UCSD-AML1 (cell line): ENCODE measurements around the gene AOPEP.

Source experiments
- DNase-seq: peaks from one replicate; lab custom pipeline; 2025; ENCODE audit not compliant: unreplicated experiment; lab: John Stamatoyannopoulos, UW

Gene AOPEP, protein sequence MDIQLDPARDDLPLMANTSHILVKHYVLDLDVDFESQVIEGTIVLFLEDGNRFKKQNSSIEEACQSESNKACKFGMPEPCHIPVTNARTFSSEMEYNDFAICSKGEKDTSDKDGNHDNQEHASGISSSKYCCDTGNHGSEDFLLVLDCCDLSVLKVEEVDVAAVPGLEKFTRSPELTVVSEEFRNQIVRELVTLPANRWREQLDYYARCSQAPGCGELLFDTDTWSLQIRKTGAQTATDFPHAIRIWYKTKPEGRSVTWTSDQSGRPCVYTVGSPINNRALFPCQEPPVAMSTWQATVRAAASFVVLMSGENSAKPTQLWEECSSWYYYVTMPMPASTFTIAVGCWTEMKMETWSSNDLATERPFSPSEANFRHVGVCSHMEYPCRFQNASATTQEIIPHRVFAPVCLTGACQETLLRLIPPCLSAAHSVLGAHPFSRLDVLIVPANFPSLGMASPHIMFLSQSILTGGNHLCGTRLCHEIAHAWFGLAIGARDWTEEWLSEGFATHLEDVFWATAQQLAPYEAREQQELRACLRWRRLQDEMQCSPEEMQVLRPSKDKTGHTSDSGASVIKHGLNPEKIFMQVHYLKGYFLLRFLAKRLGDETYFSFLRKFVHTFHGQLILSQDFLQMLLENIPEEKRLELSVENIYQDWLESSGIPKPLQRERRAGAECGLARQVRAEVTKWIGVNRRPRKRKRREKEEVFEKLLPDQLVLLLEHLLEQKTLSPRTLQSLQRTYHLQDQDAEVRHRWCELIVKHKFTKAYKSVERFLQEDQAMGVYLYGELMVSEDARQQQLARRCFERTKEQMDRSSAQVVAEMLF

DNA sequence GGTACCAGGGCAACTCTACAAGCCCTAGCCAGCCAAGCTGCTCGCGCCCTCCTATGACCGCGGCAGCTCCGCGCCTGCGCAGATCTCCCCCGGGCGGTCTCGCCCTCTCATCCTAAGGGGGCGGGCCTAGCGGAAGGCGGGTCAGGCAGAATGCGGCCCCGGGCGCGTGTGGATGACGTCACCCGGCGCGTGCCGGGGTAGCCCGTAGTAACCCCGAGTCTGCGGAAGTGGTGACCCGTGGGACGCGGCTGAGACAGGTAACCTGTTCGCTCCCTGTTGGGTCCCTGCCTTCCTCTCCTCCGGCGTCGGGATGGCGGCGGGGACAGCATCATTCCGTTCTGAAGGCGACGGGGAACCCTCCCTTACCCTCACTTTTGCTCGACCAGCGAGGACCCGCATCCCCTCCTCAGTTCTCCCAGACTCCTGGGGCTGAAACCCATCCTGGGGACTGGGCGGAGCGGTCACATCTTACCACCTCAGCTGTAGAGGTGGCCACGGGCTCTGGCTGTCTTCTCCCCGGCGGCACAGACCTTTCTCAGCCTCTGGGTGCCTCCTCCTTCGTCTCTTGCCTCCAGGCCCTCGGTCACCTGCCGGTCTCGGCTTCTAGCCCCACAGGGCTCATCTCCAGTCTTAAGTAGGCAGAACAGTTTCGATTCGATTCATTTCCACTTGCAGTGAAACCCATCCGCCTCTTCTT lies at the start of gene AOPEP:
TSS of gene AOPEP (plus strand) at position 205 of the 697 bp plus-strand sequence. CDS start 33,085 bp downstream, outside the sequence.
- DNase-seq, result peak; percentile 98

- no peak for DNase-seq
Measured at GRCh38 chr9:94677929-94678328, 48.6 kb upstream of the AOPEP start.

GRCh38 chr9:94679587-94679986 lies 46.9 kb upstream of the AOPEP start:
- DNase-seq, result no peak

DNA sequence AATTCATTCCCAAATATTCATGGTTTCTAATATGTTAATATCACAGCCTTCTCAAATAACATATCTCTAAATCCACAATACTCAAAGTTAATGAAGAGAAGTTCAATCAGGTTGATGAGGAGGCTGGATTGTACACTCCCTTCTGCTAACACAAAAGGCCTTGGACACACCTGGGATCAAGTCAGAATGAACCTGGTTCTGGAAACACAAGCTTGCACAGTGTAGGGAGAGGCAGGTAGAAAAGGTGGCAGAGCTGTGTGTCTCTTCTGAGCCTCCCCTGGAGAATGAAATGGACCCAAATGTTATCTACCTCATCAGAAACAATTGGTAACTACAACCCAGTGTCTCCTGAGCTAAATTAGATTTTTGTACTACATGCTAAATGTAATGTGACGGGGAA lies 46.5 kb upstream of the AOPEP start:
- no peak for DNase-seq

DNA sequence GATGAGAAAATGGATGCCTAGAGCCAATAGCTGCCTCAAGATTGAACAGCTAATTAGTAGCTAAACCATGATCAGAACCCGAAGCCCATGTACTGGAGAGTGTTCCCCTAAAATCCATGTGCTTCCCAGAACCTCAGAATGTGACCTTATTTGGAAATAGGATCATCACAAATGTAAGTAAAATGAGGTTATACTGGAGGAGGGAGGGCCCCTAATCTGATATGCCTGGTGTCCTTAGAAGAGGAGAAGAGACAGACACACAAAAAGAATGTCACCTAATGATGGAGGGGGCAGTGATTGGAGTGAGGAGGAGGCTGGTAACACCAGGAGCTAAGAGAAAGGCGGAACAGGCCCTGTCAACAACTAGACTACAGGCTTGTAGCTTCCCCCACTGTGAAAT lies 45.9 kb upstream of the AOPEP start:
- no peak for DNase-seq

DNA sequence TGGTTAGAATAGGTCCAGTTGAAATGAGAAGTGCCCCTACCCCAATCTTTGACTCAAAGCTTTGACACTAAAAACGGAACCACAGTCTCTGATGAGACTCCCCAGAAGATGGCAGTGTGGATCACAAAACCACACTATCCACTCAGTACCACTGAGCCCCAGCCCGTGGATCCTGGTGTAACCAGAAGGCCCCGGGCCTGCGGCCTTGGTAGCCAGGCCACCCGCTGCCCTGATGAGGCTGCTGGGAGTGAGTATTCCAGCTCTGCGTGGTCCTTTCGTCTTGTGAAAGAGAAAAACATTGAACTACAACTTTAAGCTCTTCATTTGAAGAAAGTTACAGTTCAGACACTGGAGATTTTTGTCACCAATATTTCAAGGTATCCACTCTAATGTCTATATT lies 45.0 kb upstream of the AOPEP start:
- DNase-seq, result peak; percentile 57

DNA sequence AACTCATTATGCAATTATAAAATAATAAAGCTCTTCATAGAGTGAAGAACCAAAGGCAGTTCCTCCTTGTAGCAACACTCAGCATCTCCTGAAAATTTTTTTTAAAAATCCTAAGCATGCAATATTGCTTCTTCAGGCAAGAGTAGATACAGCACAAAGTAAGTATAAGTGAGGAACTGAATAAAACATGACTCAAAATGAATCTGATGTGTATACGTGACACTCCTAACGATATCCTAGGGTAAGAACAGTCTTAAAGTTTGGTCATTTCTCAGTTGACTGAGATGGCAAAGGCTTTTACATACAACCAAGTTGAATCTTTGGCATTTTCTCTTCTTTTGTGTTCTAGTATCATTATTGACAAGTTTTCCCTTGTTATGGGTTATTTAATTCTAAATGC lies 41.1 kb upstream of the AOPEP start:
- no peak for DNase-seq

DNA sequence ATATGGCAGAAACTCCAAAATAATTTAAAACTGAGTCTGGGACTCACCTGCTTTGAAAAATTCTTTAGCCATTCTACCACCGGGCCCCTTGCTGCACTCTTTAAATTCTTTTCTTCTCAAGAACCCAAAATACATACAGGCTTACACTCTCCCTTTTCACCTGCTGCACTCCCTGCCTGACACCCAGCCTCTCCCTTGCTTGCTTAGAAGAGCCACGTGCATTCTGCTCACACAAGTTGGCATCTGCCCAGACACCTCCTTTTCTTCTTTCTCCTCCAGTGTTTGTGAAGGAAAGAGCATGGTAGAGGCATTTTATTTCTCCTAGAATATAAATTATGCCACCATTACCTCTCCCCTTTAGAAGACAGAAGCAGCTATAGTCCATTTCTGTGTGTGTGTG lies 39.0 kb upstream of the AOPEP start:
- no peak for DNase-seq

- no peak for DNase-seq
Measured at GRCh38 chr9:94690344-94690743, 36.2 kb upstream of the AOPEP start.

DNA sequence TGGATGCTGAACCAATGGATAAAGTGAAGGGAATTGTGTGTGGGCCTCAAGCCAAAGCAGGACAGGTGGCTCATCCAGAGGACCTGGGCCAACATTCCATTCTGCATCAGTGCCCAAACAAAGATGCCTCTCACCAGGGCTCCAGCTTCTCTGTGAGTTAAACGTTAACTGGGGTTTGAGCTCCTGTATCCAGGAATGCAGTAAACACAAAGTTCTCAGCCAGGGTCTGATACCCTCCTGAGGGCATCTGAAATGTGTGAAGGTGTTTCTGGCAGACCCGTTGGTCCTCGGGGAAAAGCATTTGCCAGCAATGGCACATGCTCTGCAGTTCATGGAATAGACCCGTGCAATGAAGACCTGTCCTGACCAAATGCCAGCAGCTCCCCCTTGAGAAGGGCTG lies 33.9 kb upstream of the AOPEP start:
- DNase-seq, result no peak

DNA sequence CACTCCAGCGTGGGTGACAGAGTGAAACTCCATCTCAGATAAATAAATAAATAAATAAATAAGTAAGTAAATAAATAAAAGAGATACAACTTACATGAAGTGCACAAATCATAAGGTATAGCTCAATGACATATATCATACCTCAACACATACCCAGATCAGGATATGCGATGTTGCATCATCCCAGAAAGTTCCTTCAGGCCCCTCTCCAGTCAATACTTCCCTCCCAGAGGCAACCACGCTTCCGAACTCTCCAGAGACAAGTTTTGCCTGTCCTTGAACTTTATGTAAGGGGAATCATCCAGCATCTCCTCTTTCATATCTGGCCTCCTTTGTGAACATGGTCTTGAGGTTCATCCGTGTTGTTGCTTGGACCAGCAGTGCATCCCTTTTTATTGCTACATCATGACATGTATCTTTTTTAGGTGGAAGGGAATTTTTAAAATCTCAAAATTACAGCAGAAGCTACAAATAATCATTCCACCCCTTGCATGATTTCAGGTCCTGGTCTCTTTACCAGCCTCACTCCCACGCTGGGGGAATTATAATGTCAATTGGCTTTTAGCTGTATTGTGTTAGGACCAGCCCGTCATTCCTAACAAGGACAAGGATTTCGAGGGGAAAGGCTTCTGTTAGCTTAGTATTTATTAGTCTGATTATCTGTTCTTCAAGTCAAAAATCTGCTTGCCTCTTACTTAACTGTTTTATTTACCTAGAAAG lies 32.9 kb upstream of the AOPEP start:
- DNase-seq, result no peak

DNA sequence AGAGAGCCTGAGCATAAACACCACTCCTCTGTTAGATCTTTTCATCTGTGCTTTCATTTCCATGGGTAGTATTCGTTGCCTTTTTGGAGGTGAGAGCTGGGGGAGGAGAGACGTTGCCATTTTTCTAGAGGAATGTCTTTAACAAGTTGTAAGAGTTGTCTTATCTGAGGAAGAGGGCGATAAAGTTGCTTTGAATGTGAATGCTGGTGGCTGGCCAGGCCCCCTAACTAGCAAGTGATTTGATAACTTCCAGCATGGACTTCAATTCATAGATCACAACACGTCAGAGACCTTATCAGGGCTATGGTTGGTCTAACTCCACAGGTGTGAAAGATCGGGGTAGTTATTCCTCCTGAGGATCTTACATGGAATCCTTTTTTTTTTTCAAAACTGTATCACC lies 30.0 kb upstream of the AOPEP start:
- no peak for DNase-seq

DNA sequence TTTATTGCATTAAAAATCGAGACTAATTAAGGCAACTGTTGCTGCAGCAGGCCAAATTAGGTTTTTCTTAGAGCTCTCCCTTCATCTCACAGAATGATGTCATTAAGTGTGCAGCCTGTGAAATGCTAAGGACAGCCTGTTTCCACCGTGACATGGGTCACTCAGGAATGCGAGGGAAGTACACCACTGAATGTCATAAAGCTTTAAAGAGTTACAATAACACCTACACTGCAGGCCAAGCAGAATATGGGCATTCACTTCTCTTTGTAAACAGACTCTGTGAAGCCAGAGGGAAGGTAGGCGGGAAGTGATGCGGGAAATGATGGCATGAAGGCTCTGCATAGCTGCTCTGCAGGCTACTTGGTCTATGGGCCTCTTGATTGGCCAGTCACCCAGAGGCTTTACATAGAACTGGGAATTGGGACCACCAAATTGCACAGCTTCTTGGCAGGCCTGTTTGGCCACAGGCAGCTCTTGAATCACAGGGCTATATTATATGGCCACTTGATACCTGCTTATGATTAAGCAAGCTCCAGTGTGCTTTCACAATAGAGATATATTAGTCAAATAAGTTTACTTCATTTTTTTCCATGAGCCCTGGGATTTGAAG lies 28.4 kb upstream of the AOPEP start:
- no peak for DNase-seq

DNA sequence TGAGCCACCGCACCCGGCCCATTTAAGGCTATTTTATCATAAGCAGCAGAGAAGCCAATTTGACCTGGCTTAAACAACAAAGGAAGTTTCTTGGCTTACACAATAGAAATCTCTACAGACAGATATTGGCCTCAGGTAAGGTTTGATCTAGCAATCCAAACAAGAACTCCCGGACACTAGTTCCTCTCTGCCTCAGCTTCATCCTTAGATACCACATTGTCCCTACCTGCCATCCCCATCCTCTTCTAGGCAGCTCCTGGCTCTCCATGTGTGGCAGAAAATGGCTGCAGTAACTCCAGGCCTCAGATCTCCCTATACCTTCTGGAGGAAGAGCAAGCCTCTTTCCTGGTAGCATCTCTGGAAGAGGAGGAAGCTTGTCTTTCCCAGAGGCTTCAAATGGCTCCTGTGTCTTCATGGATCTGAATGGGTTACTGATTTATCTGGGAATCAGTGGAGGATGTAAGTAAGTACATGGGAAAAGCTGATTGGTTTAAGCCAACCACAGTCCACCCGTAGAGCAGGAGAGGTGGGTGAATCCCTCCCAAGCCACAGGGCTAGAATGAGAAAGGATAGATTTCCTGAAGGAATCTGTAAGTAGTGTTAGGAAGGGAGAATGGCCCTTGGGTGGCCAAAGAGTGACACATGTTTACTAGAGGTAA lies 26.7 kb upstream of the AOPEP start:
- no peak for DNase-seq

- DNase-seq, result no peak
Measured at GRCh38 chr9:94700445-94700844, 26.1 kb upstream of the AOPEP start.

- DNase-seq, result no peak
Measured at GRCh38 chr9:94703488-94704140, 22.9 kb upstream of the AOPEP start.

DNA sequence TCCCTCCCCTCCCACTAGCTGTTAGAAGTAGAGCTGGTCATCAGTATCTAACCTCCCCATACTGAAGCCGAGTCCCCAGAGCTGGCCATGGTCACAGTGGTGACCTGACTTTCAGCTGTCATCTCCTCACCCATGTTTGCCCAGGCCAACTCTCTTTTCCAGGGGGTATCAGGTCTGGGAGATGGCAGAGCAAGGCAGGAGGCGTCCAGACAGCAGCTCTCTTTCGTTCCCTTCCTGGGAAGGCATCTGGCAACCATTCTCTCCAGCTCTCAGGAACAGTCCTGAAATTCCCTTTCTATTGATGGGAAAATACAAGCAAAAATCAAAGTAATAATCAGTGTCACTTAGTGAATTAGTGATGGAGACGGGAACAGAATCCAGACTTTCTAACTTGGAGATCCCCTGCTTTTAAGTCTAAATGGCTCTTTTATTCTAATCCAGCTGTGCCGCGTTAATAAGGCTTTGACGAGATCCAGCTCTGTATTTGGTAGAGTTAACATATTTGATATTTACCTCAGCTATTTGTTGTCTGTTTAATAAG lies 21.3 kb upstream of the AOPEP start:
- no peak for DNase-seq

DNA sequence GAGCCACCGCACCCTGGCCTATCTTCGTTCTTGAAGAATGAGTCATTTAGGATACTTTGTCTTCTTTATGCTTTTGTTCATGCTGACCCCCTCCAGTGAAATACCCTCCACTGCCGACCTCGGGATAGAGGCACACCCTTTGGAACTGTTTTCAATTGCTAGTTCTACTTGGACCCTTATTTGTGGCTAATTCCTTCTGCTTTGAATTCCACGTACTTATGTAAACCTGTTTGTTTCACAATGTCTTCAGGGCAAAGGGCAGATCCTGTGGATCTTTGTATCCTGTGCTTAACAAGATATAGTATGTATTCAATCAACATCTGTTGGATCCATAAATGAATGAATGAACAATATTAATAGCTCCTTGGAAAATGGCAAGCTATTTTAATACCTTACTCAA lies 19.6 kb upstream of the AOPEP start:
- DNase-seq, result no peak
